ENCODE measurements around the gene PLA2G4F. TPM values are rescaled to one million over a fixed set of nuclear protein-coding genes. Genes with fewer than 3 reads are reported as not detected.

Gene PLA2G4F
- polyA plus RNA-seq, 1 of the 3 experiments (the other 2 are of a cell fraction) = not detected

- TF ChIP-seq CTCF (IDR thresholded peaks at IDR 0.05) (no peak), GATA2 (CRISPR knock-in tag; IDR thresholded peaks at IDR 0.05) (no peak), YY1 (IDR thresholded peaks at IDR 0.05; ENCODE audit: low read depth) (no peak), TAF1 (IDR thresholded peaks at IDR 0.05; ENCODE audit: borderline replicate concordance, low read depth, low read length) (no peak), FOSL2 (IDR thresholded peaks at IDR 0.05; ENCODE audit: borderline replicate concordance, low read depth) (no peak), SMC3 (IDR thresholded peaks at IDR 0.05; ENCODE audit: low read depth, low read length) (no peak), EP300 (IDR thresholded peaks at IDR 0.05; ENCODE audit: borderline replicate concordance in 1 of 2, low read depth in 1 of 2, low read length in 1 of 2) (no peak), ZBTB33 (IDR thresholded peaks at IDR 0.05; ENCODE audit: borderline replicate concordance, low read depth) (no peak)
Observed at GRCh38 chr15:42171122-42171521, 14.7 kb upstream of the PLA2G4F start (continued).

- CTCF ChIA-PET = interaction anchor here (1.3 kb wide), 1 partner anchor 29 kb away, joined by 6 read pairs; no protein-coding TSS in a partner anchor
- H3F3A ChIP-seq (replicated peaks; ENCODE audit: insufficient read depth) = peaks cover 6% of the 10 kb centered on the region
- no peak overlapping the region for H3K9ac ChIP-seq
- POLR2A ChIA-PET = no interaction called here
- no peaks in the 10 kb centered on the region for H3K27me3 ChIP-seq (ENCODE audit: insufficient read depth)
- no peak overlapping the region for H3K4me3 ChIP-seq (ENCODE audit: low read depth in 2 of 2, low read length in 1 of 2)
- H3K9me3 ChIP-seq = no peaks in the 10 kb centered on the region
- H4K20me1 ChIP-seq (ENCODE audit: insufficient read depth) = no peaks in the 10 kb centered on the region
- H3K27ac ChIP-seq (ENCODE audit: low read depth in 2 of 2, low read length in 1 of 2) = no peak overlapping the region
- no peak for DNase-seq
- H2AFZ ChIP-seq (ENCODE audit: low read depth) = no peak overlapping the region
- 97% methylated on average over 13 of the region's 13 CpGs for WGBS (ENCODE audit: low lambda C conversion rate)
- no peaks in the 10 kb centered on the region for H3K79me2 ChIP-seq (ENCODE audit: insufficient read depth)
- peaks cover 77 to 89% of the 10 kb centered on the region in 2 experiments for H3K36me3 ChIP-seq (replicated peaks in 1 of 2; ENCODE audit: control insufficient read depth in 1 of 2, insufficient read depth in 2 of 2, low read length in 1 of 2)
- H3K4me1 ChIP-seq (ENCODE audit: control insufficient read depth in 1 of 2, insufficient read depth in 2 of 2, low read depth in 1 of 2, low read length in 1 of 2) = no peaks in the 10 kb centered on the region
- H3K4me2 ChIP-seq = no peak overlapping the region
- TF ChIP-seq SMC3 (IDR thresholded peaks at IDR 0.05; ENCODE audit: low read depth, low read length) (no peak), CHD2 (IDR thresholded peaks at IDR 0.05; ENCODE audit: low read length, partially characterized antibody) (no peak), ZBTB33 (IDR thresholded peaks at IDR 0.05; ENCODE audit: borderline replicate concordance, low read depth) (no peak), NRF1 (IDR thresholded peaks at IDR 0.05; ENCODE audit: low read depth, low read length) (no peak), EZH2phosphoT487 (IDR thresholded peaks at IDR 0.05; ENCODE audit: borderline replicate concordance, low read depth) (no peak), USF2 (IDR thresholded peaks at IDR 0.05; ENCODE audit: borderline replicate concordance, low read depth, low read length) (no peak), TAF1 (IDR thresholded peaks at IDR 0.05; ENCODE audit: borderline replicate concordance, low read depth, low read length) (no peak), GATA2 (CRISPR knock-in tag; IDR thresholded peaks at IDR 0.05) (no peak), ELF1 (IDR thresholded peaks at IDR 0.05) (no peak), JUND (IDR thresholded peaks at IDR 0.05) (no peak), REST (IDR thresholded peaks at IDR 0.05; ENCODE audit: low read depth, low read length) (no peak), FOSL2 (IDR thresholded peaks at IDR 0.05; ENCODE audit: borderline replicate concordance, low read depth) (no peak), GABPA (IDR thresholded peaks at IDR 0.05; ENCODE audit: low read depth) (no peak)
- no peaks in the 10 kb centered on the region for H3K9me2 ChIP-seq
Observed at GRCh38 chr15:42166225-42166940, 9.9 kb upstream of the PLA2G4F start.
